ENCODE results near the gene ANKRD12.

DNA sequence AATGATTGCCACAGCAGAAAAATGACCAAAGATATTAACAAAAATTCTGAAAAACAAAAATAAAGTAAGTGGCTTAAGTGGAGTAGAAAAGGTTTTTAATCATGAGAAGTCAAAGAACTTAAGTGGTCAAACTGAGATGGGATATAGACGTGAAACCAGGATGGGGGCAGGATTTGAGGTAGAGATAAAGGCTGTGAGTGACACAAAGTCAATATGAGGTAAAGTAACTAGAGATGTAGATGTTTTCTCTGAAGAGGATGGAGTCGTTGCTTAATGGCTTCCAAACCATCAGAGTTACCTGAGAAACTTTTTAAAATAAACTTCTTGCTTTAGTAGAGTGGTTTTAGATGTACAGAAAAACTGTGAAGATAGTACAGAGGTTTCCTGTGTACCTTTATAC is 21.2 kb downstream of the ANKRD12 start:
- TF ChIP-seq ZNF335 (tag by site-specific recombination; conservative IDR thresholded peaks at IDR 0.05) (no peak), ZBTB7A (tag by site-specific recombination; IDR thresholded peaks at IDR 0.05; ENCODE audit: low read depth) (no peak), ZNF394 (tag by site-specific recombination; IDR thresholded peaks at IDR 0.05; ENCODE audit: borderline replicate concordance) (no peak), ZNF175 (tag by site-specific recombination; IDR thresholded peaks at IDR 0.05) (no peak), ZNF785 (tag by site-specific recombination; IDR thresholded peaks at IDR 0.05) (no peak), GFI1B (tag by site-specific recombination; IDR thresholded peaks at IDR 0.05) (no peak), ZNF501 (tag by site-specific recombination; IDR thresholded peaks at IDR 0.05) (no peak), KLF10 (tag by site-specific recombination; IDR thresholded peaks at IDR 0.05) (no peak), REST (tag by site-specific recombination; IDR thresholded peaks at IDR 0.05) (no peak), ZNF239 (tag by site-specific recombination; IDR thresholded peaks at IDR 0.05) (no peak), ZNF112 (tag by site-specific recombination; IDR thresholded peaks at IDR 0.05) (no peak)
- TF ChIP-seq, protein P1, sequence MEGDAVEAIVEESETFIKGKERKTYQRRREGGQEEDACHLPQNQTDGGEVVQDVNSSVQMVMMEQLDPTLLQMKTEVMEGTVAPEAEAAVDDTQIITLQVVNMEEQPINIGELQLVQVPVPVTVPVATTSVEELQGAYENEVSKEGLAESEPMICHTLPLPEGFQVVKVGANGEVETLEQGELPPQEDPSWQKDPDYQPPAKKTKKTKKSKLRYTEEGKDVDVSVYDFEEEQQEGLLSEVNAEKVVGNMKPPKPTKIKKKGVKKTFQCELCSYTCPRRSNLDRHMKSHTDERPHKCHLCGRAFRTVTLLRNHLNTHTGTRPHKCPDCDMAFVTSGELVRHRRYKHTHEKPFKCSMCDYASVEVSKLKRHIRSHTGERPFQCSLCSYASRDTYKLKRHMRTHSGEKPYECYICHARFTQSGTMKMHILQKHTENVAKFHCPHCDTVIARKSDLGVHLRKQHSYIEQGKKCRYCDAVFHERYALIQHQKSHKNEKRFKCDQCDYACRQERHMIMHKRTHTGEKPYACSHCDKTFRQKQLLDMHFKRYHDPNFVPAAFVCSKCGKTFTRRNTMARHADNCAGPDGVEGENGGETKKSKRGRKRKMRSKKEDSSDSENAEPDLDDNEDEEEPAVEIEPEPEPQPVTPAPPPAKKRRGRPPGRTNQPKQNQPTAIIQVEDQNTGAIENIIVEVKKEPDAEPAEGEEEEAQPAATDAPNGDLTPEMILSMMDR (tag by site-specific recombination; IDR thresholded peaks at IDR 0.05): no peak
- TF ChIP-seq, protein P2, sequence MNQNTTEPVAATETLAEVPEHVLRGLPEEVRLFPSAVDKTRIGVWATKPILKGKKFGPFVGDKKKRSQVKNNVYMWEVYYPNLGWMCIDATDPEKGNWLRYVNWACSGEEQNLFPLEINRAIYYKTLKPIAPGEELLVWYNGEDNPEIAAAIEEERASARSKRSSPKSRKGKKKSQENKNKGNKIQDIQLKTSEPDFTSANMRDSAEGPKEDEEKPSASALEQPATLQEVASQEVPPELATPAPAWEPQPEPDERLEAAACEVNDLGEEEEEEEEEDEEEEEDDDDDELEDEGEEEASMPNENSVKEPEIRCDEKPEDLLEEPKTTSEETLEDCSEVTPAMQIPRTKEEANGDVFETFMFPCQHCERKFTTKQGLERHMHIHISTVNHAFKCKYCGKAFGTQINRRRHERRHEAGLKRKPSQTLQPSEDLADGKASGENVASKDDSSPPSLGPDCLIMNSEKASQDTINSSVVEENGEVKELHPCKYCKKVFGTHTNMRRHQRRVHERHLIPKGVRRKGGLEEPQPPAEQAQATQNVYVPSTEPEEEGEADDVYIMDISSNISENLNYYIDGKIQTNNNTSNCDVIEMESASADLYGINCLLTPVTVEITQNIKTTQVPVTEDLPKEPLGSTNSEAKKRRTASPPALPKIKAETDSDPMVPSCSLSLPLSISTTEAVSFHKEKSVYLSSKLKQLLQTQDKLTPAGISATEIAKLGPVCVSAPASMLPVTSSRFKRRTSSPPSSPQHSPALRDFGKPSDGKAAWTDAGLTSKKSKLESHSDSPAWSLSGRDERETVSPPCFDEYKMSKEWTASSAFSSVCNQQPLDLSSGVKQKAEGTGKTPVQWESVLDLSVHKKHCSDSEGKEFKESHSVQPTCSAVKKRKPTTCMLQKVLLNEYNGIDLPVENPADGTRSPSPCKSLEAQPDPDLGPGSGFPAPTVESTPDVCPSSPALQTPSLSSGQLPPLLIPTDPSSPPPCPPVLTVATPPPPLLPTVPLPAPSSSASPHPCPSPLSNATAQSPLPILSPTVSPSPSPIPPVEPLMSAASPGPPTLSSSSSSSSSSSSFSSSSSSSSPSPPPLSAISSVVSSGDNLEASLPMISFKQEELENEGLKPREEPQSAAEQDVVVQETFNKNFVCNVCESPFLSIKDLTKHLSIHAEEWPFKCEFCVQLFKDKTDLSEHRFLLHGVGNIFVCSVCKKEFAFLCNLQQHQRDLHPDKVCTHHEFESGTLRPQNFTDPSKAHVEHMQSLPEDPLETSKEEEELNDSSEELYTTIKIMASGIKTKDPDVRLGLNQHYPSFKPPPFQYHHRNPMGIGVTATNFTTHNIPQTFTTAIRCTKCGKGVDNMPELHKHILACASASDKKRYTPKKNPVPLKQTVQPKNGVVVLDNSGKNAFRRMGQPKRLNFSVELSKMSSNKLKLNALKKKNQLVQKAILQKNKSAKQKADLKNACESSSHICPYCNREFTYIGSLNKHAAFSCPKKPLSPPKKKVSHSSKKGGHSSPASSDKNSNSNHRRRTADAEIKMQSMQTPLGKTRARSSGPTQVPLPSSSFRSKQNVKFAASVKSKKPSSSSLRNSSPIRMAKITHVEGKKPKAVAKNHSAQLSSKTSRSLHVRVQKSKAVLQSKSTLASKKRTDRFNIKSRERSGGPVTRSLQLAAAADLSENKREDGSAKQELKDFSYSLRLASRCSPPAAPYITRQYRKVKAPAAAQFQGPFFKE (tag by site-specific recombination; IDR thresholded peaks at IDR 0.05; ENCODE audit: borderline replicate concordance): no peak

Data from HEK293 (cell line).